Measurements from ENCODE around the gene RSAD2. TPM values are rescaled to one million over a fixed set of nuclear protein-coding genes. Genes with fewer than 3 reads are reported as not detected.
"Not testable (repeated sequence)": the region's sequence is repeated elsewhere in the genome, so short reads cannot be mapped to it uniquely, and the experiment has no call there.

The RSAD2 gene
- total RNA-seq, 1 donor from 2014 or later: 4.4 TPM

- DNase-seq (ENCODE audit: low spot score): no peak
Observed at GRCh38 chr2:6864231-6864754, 13.3 kb upstream of the RSAD2 start.

GRCh38 chr2:6864923-6865345 is 12.6 kb upstream of the RSAD2 start:
- DNase-seq (ENCODE audit: low spot score): peak; percentile 46

- DNase-seq (ENCODE audit: low spot score): peak; percentile 70
Observed at GRCh38 chr2:6865346-6866274, 12.0 kb upstream of the RSAD2 start, which contains the start of gene CMPK2. Gene CMPK2, minus strand, starts transcription at chr2:6865907. Its CDS starts 211 bp downstream, at chr2:6865696.

GRCh38 chr2:6866275-6866671 is 11.3 kb upstream of the RSAD2 start:
- peak; percentile 59 for DNase-seq (ENCODE audit: low spot score)

- no peak for DNase-seq (ENCODE audit: low spot score)
Observed at GRCh38 chr2:6866982-6867381, 10.6 kb upstream of the RSAD2 start.

- no peak for DNase-seq (ENCODE audit: low spot score)
Observed at GRCh38 chr2:6872394-6872793, 5.2 kb upstream of the RSAD2 start.

- DNase-seq (ENCODE audit: low spot score): no peak
Observed at GRCh38 chr2:6874032-6874431, 3.5 kb upstream of the RSAD2 start.

- no peak for DNase-seq (ENCODE audit: low spot score)
Observed at GRCh38 chr2:6876309-6876708, 1.3 kb upstream of the RSAD2 start.

- DNase-seq (ENCODE audit: low spot score): no peak
Observed at GRCh38 chr2:6878549-6878948, 972 bp downstream of the RSAD2 start.

- no peak for DNase-seq (ENCODE audit: low spot score)
Observed at GRCh38 chr2:6879011-6879410, 1.4 kb downstream of the RSAD2 start.

- DNase-seq (ENCODE audit: low spot score): no peak
Observed at GRCh38 chr2:6880200-6880733, 2.7 kb downstream of the RSAD2 start.

GRCh38 chr2:6881046-6881445 is 3.5 kb downstream of the RSAD2 start:
- no peak for DNase-seq (ENCODE audit: low spot score)

GRCh38 chr2:6881516-6881915 is 3.9 kb downstream of the RSAD2 start:
- no peak for DNase-seq (ENCODE audit: low spot score)

GRCh38 chr2:6883448-6884122 is 6.0 kb downstream of the RSAD2 start:
- DNase-seq (ENCODE audit: low spot score): no peak

GRCh38 chr2:6885551-6885950 is 8.0 kb downstream of the RSAD2 start:
- DNase-seq (ENCODE audit: low spot score): no peak

GRCh38 chr2:6885968-6886367 is 8.4 kb downstream of the RSAD2 start:
- DNase-seq (ENCODE audit: low spot score): no peak

GRCh38 chr2:6887751-6888192 is 10.2 kb downstream of the RSAD2 start:
- DNase-seq (ENCODE audit: low spot score): no peak

- DNase-seq (ENCODE audit: low spot score): no peak
Observed at GRCh38 chr2:6888724-6889123, 11.1 kb downstream of the RSAD2 start.

GRCh38 chr2:6893876-6894482 is 16.4 kb downstream of the RSAD2 start:
- DNase-seq (ENCODE audit: low spot score): no peak

- no peak for DNase-seq (ENCODE audit: low spot score)
Observed at GRCh38 chr2:6896930-6897759, 19.6 kb downstream of the RSAD2 start.

- DNase-seq (ENCODE audit: low spot score): not testable (repeated sequence)
Observed at GRCh38 chr2:6902581-6902980, 25.0 kb downstream of the RSAD2 start.

All from ureter (tissue), 1 donor.